Thyroid gland (tissue), 4 donors: ENCODE data around the gene SLC6A4. TPM values are rescaled to one million over a fixed set of nuclear protein-coding genes. Genes with fewer than 3 reads are reported as not detected.

Source experiments
- DNase-seq, 2 donors: peaks; one replicate each; pipeline ENCODE4 v3.0.0-alpha.2; 2019
- H3K27ac ChIP-seq, 3 donors: fragments of 200-600 bp; sonication (generic); 1 replicate in 2 of 3; 2 replicates in 1 of 3; pipeline ENCODE4 v1.5.1; 2016 to 2019; ENCODE audit warnings: mild to moderate bottlenecking in 1 of 3, moderate library complexity in 1 of 3
- H3K27me3 ChIP-seq: fragments of 200-600 bp; sonication (generic); one replicate; pipeline ENCODE4 v1.5.1; 2019
- H3K36me3 ChIP-seq, 2 donors: fragments of 200-600 bp; sonication (generic); one replicate each; pipeline ENCODE4 v1.5.1; 2016 to 2019
- H3K4me1 ChIP-seq, 2 donors: fragments of 200-600 bp; sonication (generic); one replicate each; pipeline ENCODE4 v1.5.1; 2017 to 2019
- H3K4me3 ChIP-seq, 3 donors: fragments of 200-600 bp; sonication (generic); replicated peaks in 1 of 3; 1 replicate in 2 of 3; 2 replicates in 1 of 3; pipeline ENCODE4 v1.5.1; 2016; ENCODE audit warnings: mild to moderate bottlenecking in 1 of 3
- H3K9me3 ChIP-seq: fragments of 200-600 bp; sonication (generic); one replicate; pipeline ENCODE4 v1.5.1; 2017
- CTCF ChIP-seq, 6 experiments: fragments of 200-600 bp in 3 of 6; fragments of 450-650 bp in 3 of 6; sonication (generic) in 3 of 6; IDR thresholded peaks; one replicate each; pipeline ENCODE4 v1.5.1; 2016 to 2019; ENCODE audit warnings: antibody characterized with exemption in 6 of 6, mild to moderate bottlenecking in 2 of 6, inconsistent platforms in 1 of 6, moderate library complexity in 1 of 6
- POLR2A ChIP-seq, 2 donors: fragments of 450-650 bp; IDR thresholded peaks; one replicate each; pipeline ENCODE4 v1.6.1; 2017; ENCODE audit warnings: antibody characterized with exemption in 2 of 2, mild to moderate bottlenecking in 2 of 2, moderate library complexity in 1 of 2
- WGBS, 2 donors: methylation state at CpG; one replicate each; pipeline ENCODE4 v1.1.5; 2017; 5-methylcytosine and 5-hydroxymethylcytosine counted together
- intact Hi-C: fragments of 100-400 bp; cut with DNase I; formaldehyde crosslinking; loops from one replicate; pipeline ENCODE4 v1.15.1; 2023
- total RNA-seq, 4 donors: library from RNA; depleted of rRNA; stranded (reverse); fragments of >200 nt; gene quantifications; one replicate each; pipeline ENCODE4 v1.2.3, GENCODE V29; 2016

The SLC6A4 gene
- total RNA-seq, 4 donors from 2014 or later: under 0.01 to 4.9 (median 0.20) TPM

DNA sequence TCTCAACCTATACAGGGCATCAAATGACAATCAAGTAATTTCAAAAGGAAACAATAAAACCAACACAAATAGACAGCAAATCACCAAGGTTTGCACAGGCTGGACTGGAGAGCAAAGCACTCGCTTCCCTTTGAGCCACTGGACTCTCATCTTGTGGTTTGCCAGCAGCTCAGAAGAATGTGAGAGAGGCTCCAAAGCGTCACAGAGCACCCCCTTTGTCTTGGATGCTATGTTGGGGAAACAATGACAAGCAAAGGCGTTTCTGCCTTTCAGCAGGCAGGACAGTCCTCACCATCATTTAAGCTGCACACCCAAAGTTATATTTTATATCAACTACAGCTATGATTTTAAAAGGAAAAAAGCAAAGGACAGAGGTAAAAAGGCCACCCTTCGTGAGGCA lies 13.2 kb downstream of the SLC6A4 start:
- Histone ChIP-seq H3K27me3 (no peaks in the 10 kb centered on the region), H3K9me3 (no peaks in the 10 kb centered on the region), H3K4me1 (no peaks in the 10 kb centered on the region), H3K4me3 (no peak overlapping the region), H3K27ac (no peak overlapping the region), H3K36me3 (no peaks in the 10 kb centered on the region)
- DNase-seq: no peak
- intact Hi-C loops: no loop called here
- no peak for TF ChIP-seq CTCF (IDR thresholded peaks at IDR 0.05)
- no peak for TF ChIP-seq POLR2A (IDR thresholded peaks at IDR 0.05)
- 79 to 85% methylated on average over 4 of the region's 4 CpGs for WGBS, 2 donors

DNA sequence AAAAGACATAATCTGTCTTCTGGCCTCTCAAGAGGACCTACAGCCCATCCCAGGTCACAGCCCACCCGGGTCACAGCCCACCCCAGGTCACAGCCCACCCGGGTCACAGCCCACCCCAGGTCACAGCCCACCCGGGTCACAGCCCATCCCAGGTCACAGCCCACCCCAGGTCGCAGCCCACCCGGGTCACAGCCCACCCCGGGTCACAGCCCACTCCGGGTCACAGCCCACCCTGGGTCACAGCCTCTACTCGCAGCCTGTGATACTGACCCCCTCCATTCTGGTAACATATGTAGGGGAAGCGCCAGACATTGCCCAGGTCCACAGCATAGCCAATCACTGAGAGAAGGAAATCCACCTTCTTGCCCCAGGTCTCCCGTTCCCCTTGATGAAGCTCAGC lies 14.2 kb downstream of the SLC6A4 start:
- H3K27ac ChIP-seq: no peak overlapping the region
- H3K4me3 ChIP-seq: no peak overlapping the region
- 85% methylated on average over 8 of the region's 10 CpGs; no CpG with 5 or more reads in 1 of the 2 donors for WGBS, 2 donors
- no peaks in the 10 kb centered on the region for H3K27me3 ChIP-seq
- intact Hi-C loops: no loop called here
- H3K4me1 ChIP-seq: no peaks in the 10 kb centered on the region
- TF ChIP-seq POLR2A (IDR thresholded peaks at IDR 0.05) (no peak), CTCF (IDR thresholded peaks at IDR 0.05) (no peak)
- H3K9me3 ChIP-seq: no peaks in the 10 kb centered on the region
- no peaks in the 10 kb centered on the region for H3K36me3 ChIP-seq
- DNase-seq: no peak

- no peak overlapping the region for H3K27ac ChIP-seq
- H3K4me1 ChIP-seq: no peaks in the 10 kb centered on the region
- no peak overlapping the region for H3K4me3 ChIP-seq
- WGBS, 2 donors: 85 to 88% methylated on average over 5 of the region's 5 CpGs
- no peaks in the 10 kb centered on the region for H3K9me3 ChIP-seq
- no peak for DNase-seq
- intact Hi-C loops: no loop called here
- no peaks in the 10 kb centered on the region for H3K36me3 ChIP-seq
- TF ChIP-seq CTCF (IDR thresholded peaks at IDR 0.05) (no peak), POLR2A (IDR thresholded peaks at IDR 0.05) (no peak)
- H3K27me3 ChIP-seq: no peaks in the 10 kb centered on the region
These were observed 15.1 kb downstream of the SLC6A4 start for GRCh38 chr17:30220414-30220813.

DNA sequence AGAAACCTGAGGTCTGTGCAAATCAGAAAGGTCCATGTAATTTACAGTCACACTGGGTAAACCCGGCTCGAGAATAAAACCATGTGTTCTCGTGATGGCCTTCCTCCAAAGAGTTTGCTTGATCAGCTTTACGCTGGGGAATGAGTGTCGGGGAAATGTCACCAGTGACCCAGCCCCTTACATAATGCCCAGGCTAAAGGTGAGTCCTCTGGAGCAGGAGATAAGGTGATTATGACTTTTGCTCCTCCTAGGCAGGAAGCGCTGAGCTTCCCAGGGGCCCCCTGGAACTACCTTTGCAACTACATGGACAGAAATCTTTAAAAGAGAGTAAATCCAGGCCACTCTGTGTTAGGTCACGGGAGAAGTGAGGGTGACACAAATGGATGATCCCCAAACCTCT lies 15.7 kb downstream of the SLC6A4 start:
- Histone ChIP-seq H3K4me3 (no peak overlapping the region), H3K36me3 (no peaks in the 10 kb centered on the region), H3K9me3 (no peaks in the 10 kb centered on the region), H3K4me1 (no peaks in the 10 kb centered on the region), H3K27ac (no peak overlapping the region), H3K27me3 (no peaks in the 10 kb centered on the region)
- WGBS, 2 donors: 70 to 73% methylated on average over 7 of the region's 7 CpGs
- TF ChIP-seq POLR2A (IDR thresholded peaks at IDR 0.05): no peak
- TF ChIP-seq CTCF (IDR thresholded peaks at IDR 0.05): no peak
- no peak for DNase-seq
- intact Hi-C loops: no loop called here

DNA sequence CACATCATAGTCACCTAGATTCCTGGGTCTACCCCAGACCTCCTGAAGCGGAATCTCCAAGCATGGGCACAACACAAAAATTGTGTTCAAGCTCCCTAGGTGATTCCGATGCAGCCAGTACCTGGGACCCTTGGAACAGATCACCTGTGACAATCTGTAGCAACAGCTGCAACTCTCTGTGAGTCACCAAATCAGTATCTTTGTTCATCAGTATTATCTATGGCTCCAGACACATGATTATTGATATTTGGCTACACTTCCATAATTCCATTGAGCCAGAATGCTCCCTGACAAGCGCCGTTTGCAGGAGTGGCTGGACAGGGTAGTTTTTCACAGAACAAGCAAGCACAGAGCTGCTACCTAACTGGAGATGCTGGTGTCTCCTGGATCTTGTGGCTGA lies 16.2 kb downstream of the SLC6A4 start:
- no peak overlapping the region for H3K4me3 ChIP-seq
- H3K4me1 ChIP-seq: no peaks in the 10 kb centered on the region
- no peak overlapping the region for H3K27ac ChIP-seq
- H3K36me3 ChIP-seq: no peaks in the 10 kb centered on the region
- WGBS, 2 donors: 85 to 89% methylated on average over 4 of the region's 4 CpGs
- no peak for TF ChIP-seq POLR2A (IDR thresholded peaks at IDR 0.05)
- no peak for TF ChIP-seq CTCF (IDR thresholded peaks at IDR 0.05)
- H3K27me3 ChIP-seq: no peaks in the 10 kb centered on the region
- no peaks in the 10 kb centered on the region for H3K9me3 ChIP-seq
- no peak for DNase-seq
- intact Hi-C loops: no loop called here
